ENCODE data around the gene SSUH2.

DNA sequence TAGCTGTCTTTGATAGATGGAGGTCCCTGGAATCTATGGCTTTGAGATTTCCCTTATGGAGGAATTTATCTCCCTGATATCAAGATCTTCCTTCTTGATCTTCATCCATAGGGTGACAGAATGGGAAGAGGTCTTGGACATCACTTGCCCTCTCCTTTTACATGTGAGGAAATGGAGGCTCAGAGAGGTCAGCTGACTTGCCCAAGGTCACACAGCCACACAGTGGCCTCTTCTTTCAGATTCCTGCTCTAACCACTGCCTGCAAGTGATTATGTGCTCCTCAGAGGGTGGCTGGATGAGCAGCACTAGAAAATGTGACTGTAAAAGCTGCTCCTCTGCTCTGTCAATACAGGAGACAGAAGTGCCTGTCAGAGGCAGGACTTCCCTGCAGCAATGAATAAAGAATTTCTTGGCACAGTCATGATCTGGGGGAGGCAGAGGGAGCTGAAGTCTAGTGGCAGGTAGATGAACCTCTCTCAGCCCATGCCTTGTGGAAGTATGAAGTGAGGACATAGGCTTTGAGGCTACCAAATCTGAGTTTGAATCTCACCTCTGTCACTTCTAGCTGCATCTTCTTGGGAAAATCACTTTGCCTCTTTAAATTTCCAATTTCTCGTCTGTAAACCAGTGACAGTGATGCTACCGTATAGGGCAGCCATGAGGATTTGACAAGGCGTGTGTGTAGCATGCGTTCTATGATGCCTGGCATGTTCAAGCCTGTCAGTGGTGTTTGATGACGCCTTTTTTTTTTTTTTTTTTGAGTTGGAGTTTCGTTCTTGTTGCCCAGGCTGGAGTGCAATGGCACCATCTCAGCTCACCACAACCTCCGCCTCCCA is 12.0 kb downstream of the SSUH2 start:
- TF ChIP-seq, protein P1, sequence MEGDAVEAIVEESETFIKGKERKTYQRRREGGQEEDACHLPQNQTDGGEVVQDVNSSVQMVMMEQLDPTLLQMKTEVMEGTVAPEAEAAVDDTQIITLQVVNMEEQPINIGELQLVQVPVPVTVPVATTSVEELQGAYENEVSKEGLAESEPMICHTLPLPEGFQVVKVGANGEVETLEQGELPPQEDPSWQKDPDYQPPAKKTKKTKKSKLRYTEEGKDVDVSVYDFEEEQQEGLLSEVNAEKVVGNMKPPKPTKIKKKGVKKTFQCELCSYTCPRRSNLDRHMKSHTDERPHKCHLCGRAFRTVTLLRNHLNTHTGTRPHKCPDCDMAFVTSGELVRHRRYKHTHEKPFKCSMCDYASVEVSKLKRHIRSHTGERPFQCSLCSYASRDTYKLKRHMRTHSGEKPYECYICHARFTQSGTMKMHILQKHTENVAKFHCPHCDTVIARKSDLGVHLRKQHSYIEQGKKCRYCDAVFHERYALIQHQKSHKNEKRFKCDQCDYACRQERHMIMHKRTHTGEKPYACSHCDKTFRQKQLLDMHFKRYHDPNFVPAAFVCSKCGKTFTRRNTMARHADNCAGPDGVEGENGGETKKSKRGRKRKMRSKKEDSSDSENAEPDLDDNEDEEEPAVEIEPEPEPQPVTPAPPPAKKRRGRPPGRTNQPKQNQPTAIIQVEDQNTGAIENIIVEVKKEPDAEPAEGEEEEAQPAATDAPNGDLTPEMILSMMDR (conservative IDR thresholded peaks at IDR 0.05; ENCODE audit: low read depth, low read length) = no peak
- TF ChIP-seq CEBPB (IDR thresholded peaks at IDR 0.05; ENCODE audit: low read depth, low read length) = no peak
- TF ChIP-seq RAD21 (IDR thresholded peaks at IDR 0.05; ENCODE audit: low read length) = no peak
- no peak for TF ChIP-seq RCOR1 (IDR thresholded peaks at IDR 0.05; ENCODE audit: insufficient replicate concordance, low read length)
- TF ChIP-seq FOS (IDR thresholded peaks at IDR 0.05; ENCODE audit: low read depth, low read length) = no peak
- TF ChIP-seq RFX5 (IDR thresholded peaks at IDR 0.05; ENCODE audit: low read depth, low read length) = no peak
- TF ChIP-seq, protein P2, sequence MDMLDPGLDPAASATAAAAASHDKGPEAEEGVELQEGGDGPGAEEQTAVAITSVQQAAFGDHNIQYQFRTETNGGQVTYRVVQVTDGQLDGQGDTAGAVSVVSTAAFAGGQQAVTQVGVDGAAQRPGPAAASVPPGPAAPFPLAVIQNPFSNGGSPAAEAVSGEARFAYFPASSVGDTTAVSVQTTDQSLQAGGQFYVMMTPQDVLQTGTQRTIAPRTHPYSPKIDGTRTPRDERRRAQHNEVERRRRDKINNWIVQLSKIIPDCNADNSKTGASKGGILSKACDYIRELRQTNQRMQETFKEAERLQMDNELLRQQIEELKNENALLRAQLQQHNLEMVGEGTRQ (IDR thresholded peaks at IDR 0.05; ENCODE audit: low read depth, low read length) = no peak
- TF ChIP-seq POLR2A (IDR thresholded peaks at IDR 0.05; ENCODE audit: low read depth, low read length) = no peak
- TF ChIP-seq SMC3 (IDR thresholded peaks at IDR 0.05; ENCODE audit: low read depth, low read length) = no peak
- no peak for TF ChIP-seq BHLHE40 (IDR thresholded peaks at IDR 0.05; ENCODE audit: low read depth, low read length)
